T-helper 1 cell treated with Interleukin-12 subunit alpha and Interleukin-12 subunit beta and Interleukin-4 antibody, amounts not matched to agents 30 ng/mL and 1 ng/mL, for 36 hours (primary cell): ENCODE measurements around the gene CAVIN3. TPM values are rescaled to one million over a fixed set of nuclear protein-coding genes. Genes with fewer than 3 reads are reported as not detected.

Experiments used
- intact Hi-C: fragments of 100-400 bp; cut with micrococcal nuclease; formaldehyde crosslinking; loops from one replicate; pipeline ENCODE4 v1.15.1; 2024
- total RNA-seq: library from RNA; stranded (reverse); gene quantifications from 2 replicates; pipeline ENCODE4 v1.2.3, GENCODE V29; 2022

The CAVIN3 gene, protein sequence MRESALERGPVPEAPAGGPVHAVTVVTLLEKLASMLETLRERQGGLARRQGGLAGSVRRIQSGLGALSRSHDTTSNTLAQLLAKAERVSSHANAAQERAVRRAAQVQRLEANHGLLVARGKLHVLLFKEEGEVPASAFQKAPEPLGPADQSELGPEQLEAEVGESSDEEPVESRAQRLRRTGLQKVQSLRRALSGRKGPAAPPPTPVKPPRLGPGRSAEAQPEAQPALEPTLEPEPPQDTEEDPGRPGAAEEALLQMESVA
- 3.3 and 5.9 TPM in 2 replicates for total RNA-seq

DNA sequence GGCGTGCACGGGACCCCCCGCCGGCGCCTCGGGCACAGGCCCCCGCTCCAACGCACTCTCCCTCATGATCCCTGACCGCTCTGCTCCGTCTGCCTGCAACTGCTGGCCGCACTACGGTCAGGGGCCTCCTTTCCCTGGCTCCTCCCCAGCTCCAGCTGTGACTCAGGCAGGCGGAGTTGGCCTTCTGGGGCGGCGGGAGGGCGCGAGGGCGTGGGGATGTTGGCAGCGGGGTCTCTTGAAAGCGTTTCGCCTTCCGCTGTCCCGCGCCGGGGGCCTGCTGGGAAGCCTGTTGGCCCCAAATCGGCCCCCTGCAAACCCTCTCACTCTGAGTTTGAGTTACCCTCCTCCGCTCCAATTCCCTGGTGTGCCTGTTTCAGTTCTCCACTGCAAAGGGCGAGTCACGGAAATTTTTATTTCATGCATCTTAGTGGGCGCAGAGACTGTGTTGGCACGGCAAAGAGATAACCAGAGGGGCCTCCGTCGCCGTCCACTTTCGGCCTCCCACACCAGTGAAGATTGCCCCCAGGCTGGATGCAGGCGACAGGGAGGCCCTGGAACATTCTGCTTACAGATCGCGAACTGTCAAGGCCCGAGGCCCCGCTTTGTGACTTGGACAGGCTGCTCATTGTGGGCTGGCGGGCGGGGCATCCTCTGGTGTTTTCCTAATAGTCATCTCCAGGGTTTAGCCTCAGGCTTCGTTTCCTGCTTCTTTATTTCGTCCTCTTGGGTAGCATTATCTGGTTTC lies at the start of gene CAVIN3:
CAVIN3 (minus strand) TSS at position 91 of the 745 bp plus-strand sequence; CDS start at position 66, 25 bp downstream.
- intact Hi-C loops = loop anchor here (1.0 to 5.0 kb wide), 7 partner anchors 70 to 633 kb away; partner anchors contain the start of genes ARFIP2, SMPD1, TAF10 and TIMM10B

DNA sequence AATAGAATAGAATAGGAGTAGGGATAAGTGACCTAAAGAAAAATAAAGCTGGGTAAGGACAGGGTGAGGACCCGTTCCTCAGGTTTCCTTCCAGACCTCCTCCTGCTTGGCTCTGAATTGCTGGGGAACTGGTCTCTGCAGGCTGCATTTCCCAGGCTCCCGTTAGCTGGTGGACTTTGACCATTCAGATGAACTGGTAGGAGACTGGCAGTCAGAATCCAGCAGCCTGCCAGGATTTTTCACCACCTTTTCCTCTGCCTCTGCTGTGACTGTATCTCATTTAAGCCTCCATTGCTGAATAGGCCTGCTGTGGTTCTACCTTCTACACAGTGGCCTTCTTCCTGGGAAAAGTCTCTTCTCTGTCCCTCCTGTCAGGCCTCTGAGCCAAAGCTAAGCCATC lies 45.4 kb upstream of the CAVIN3 start:
- intact Hi-C loops = no loop called here

DNA sequence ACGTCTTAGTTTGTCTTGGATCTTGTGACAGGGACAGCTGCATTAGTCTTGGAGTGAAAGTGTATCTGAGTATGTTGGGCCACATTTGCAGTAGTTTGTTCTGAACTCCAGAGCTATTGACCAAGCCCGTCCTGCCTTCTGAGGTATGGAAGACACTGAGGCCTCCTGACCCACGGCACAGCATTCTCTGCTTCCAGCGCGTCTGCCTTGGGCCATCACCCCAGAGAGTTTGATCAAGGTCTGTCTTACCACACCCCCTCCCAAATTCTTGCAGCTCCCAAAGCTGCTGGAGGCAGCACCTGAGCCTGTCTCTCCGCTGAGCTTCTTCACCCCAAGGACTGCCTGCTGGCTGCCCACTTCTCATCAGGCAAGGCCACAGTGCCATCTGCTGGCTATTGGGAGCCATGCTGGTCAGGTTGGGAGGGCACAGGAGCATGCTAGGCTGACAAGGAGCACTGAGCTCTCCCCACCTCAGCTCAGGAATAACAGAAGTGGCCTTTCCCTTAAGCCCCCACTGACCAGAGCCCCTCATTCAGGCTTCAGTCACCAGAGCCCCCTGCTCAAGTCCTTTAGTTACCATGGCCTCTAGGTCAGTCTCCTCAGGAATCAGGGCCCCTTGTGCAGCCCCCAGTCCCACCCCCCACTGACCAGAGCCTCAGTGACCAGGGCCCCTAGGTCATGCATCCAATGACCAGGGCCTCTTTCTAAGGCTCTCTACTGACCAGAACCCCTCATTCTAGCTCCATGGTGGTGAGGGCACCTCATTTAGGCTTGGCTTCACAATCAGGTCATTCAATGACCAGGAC lies 42.8 kb upstream of the CAVIN3 start:
- intact Hi-C loops = loop anchor here (1.0 to 2.0 kb wide), 3 partner anchors 340 to 1238 kb away; no protein-coding TSS in a partner anchor

DNA sequence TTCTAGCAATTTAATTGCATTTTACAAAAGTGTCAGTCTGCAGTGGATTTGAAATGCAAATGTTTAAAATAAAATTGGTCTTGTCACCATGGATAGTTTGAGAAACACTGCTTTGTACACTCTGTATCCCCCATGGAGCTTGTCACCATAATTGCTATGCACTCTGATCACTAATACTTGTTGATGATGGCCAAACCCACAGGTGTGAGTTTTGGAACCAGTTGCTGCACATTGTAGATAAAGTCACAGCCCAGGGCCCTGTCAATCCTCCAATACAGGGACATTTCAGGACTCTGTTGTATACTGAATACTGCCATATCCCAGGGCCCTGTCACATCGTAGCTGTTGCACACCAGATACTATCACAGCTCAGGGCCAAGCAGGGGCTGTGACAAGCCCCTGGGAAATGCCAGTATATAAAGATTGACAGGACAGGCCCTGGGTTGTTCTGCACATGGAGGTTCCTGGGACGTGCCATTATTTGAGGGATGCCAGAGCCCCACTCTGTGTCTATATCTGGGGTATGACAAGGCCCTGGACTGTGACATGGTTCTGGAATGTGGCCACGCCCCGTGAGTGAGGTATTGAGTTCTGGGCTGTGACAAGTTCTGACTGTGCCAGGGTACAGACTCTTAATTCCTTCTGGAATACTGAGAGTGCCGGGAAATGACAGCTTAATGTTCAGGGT lies 42.0 kb upstream of the CAVIN3 start:
- intact Hi-C loops = loop anchor here (2.0 kb wide), 1 partner anchor 1238 kb away; no protein-coding TSS in a partner anchor

DNA sequence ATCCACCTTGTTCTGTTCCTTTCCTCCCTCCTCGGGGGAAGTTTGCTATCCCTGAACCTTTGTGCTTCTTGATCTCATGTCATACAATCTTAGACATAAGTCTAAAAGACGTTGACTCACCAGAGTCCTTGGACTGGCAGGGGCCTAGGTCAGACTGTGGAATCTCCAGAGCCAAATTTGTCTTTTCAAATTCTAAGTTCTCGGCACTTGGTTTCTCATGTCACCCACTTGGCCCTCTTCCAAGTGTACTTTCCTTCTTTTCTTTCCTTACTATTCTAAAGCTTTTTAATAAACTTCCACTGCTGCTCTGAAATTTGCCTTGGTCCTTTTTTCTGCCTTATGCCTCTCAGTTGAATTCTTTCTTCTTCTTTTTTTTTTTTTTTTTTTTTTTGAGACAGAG lies 39.9 kb upstream of the CAVIN3 start:
- intact Hi-C loops = no loop called here

DNA sequence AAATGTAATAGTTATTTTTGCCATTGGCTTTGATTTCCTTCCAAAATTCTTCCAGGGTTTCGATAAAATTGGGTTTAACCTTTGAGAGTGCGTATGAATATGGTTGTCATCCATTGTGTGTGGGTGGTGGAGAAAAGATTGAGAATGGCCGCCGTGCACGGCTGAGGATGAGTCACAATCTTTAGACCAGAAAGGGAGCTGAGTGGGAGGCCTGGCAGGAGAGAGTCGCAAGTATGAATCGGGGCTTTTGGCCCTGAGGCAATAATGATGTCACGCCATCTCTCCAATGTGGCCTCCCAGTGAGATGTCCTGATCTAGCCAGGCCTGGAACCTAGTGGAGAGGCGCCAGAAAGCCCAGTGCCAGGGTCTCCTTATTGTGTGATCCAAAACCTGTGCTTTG lies 36.9 kb upstream of the CAVIN3 start:
- intact Hi-C loops = no loop called here

DNA sequence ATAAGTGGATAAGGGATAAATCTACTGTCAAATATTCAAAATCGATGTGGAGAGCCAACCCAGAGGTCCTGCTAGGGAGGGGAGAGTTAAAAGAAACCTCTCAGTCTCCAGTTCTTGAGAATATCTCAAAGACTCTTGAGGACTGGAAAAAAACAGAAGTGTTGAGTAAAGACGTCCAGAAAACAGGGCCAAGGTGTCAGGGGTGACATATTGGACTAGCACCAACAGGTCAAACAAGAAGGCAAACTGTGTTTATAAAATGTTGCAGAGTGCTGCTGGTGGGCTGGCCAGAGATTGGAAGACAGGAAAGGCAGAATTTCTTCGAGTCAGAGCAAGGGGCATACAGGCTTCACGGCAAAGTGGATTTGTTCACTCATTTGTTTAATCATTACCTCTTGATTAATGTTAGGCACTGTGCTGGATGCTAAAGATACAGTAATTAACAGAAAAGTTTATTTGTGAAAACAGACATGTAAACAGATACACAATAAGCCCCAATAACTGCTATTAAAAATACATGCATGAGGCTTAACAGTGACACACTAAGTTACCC lies 36.3 kb upstream of the CAVIN3 start:
- intact Hi-C loops = no loop called here

DNA sequence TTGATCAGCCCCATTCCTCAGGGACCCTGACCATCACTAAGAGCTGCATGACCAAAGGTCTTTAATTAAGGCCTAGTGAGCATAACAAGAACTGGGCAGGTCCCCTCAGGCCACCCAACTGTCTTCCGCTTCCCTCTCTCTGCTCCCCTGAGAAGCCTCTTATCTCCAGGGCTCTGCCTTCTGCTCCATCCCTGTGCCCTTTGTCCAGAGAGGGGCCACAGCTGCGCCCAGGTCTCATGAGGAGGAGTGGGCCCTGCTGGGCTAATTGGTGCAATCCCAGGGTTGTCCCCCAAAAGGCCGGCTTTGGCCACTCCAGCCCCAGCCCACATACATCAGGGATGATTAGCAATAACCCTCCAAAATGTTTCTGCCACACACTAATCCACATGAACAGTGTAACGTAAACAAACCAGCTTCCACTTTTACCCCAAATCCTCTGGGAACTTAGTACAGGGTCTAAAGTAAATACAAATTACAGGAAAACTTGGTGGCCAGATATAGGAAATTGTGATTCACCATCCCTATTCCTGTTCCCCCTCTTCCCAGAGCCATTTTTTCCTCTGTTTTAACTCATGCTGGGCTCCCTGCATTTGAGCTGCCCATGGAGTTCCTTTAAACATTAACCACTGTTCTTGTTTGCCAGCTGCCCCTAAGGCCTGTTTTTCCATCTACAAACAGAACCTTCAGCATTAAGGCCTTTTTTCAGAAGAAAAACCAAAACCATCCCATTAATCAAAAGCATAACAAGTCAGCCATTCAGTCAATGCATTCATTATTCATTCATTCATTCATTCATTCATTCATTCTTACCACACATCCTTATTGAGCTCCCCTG lies 34.6 kb upstream of the CAVIN3 start:
- intact Hi-C loops = loop anchor here (5.0 kb wide), 1 partner anchor 123 kb away; the partner anchor contains the start of gene FHIP1B

DNA sequence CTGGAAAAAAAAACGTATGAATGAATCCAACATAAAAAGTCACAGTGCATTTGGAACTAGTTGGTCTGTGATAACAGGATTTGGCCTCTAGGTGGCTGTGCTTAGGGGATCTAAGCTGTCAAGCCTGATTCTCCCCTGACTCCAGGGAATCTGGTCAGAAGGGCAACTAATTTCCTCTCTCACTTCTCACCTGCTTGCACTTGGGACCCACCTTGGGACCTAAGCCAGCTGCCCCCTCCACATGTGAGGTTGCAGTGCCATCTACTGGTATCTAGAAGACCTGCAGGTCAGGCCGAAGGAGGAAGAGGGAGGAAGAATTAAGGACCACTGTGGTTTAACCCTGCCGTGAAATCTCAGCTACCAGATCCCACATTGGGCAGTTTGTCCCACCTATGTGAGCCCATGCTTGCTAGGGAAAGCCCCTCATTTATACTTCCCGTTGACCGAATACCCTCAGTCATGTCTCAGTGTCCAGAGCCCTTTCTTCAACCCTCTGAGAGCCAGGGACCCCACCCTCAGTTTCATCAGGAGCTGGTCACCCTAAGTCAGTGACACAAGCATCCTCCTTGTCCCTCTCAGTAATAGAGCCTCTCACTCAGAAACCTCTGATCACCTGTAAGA lies 33.2 kb upstream of the CAVIN3 start:
- intact Hi-C loops = loop anchor here (1.0 to 5.0 kb wide), 8 partner anchors 37 to 877 kb away; partner anchors contain the start of genes FHIP1B and OR52N2

DNA sequence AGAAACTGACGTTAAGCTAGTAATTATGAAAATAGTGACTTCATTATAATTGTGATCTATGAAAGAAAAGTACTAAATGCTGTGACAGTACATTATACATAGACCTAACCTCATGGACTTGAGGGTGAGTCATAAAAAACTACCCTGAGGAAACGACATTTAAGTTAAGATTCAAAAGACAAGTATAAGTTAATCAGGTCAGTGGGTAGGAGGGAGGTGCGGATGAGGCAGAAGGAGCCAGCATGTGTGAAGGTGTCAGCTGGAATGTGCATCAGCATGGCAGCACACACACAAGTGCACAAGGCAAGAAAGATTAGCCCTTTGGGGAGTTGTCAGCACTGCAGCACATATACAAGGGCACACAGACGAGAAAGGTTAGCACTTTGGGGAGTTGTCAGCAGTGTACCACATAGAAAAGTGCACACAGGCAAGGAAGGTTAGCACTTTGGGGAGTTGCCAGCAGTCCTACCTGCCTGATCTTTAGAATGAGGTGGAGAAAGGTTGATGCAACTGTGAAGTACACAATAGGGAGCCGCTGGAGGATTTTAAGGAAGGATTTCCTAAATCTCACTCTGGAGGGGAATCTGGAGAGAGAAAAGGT lies 31.6 kb upstream of the CAVIN3 start:
- intact Hi-C loops = loop anchor here (1.0 to 5.0 kb wide), 5 partner anchors 30 to 875 kb away; partner anchors contain the start of genes FHIP1B and OR52N2

DNA sequence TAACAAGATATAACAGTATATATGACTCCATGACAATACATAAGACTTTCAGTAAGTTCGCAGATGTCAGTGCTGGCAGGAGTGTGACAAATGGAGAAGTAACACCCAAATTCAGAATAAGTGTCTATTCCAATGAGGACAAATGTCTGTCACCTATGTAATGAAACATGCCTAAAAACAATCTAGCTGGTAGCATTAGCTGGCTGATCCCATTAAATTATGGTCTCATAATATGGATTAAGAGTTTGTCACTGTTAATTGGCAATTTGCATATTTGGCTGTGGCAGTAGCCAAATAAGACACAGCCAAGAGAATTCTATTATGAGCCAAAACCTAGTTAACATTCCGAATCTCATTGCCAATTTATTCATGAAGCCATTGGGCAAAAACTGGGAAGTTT lies 30.2 kb upstream of the CAVIN3 start:
- intact Hi-C loops = loop anchor here (5.0 kb wide), 1 partner anchor 118 kb away; the partner anchor contains the start of gene FHIP1B

DNA sequence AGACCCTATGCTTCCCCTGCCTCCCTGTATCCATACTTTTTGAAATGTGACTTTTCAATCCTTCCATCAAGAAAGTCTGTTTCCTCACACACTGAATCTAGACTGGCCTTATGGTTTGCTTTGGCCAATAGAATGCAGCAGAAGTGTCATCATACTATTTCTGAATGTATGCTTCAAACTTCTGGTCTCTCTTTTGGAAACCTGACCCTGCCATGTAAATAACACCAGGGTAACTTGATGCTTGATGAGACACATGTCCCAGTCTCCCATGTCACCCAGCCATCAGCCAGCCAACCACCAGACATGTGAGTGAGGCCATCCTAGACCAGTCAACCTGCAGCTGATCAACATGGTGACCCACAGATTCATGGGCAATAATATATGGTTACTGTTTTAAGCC lies 29.7 kb upstream of the CAVIN3 start:
- intact Hi-C loops = loop anchor here (5.0 kb wide), 1 partner anchor 118 kb away; the partner anchor contains the start of gene FHIP1B

DNA sequence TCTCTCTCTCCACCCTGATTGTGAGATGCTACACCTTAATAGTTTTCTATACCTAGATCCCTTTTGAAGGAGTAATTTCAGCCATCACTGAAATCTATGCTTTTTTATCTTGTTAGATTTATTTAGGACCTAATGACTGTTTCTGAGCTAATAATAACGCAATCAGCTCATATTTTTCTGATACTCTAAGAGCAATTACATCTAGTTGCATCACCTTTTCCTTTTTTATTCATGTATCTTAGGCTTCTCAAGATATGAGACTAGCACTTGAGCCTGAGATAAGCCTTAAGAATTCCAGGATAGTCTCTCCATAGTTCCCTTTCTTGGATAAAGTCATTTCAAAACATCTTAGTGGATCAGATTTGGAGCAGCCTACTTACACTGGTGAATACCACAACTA lies 25.1 kb upstream of the CAVIN3 start:
- intact Hi-C loops = no loop called here

DNA sequence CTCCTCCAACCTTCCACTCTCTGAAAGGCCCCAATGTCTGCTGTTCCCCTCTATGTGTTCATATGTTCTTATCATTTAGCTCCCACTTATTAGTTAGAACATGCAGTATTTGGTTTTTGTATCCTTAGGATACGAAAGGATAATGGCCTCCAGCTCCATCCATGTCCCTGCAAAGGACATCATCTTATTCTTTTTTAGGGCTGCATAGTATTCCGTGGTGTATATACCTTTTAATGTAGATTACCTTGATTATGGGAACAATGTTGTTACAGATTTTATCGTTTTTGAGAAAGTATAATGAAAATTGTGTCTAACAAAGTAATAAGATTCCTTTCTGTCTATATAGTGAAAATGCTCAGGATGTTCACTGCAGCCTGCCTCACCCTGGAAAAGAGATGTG lies 16.0 kb upstream of the CAVIN3 start:
- intact Hi-C loops = no loop called here

DNA sequence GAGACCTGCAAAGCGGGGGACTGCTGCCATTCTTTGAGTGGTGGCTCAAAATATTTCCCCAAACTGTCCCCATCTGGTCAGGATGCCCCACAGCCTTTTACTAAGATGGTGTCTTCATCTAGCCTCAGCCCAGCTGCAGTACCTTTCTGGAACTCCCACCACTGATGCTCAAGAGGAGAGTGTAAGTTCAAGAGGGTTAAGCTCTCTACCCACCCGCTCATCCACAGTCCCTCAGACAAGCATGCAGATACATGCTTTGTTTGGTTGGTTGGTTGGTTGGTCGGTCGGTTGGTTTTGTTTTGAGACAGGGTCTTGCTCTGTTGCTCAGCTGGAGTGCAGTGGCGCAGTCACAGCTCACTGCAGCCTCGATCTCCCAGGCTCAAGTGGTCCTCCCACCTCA lies 14.5 kb upstream of the CAVIN3 start:
- intact Hi-C loops = no loop called here

DNA sequence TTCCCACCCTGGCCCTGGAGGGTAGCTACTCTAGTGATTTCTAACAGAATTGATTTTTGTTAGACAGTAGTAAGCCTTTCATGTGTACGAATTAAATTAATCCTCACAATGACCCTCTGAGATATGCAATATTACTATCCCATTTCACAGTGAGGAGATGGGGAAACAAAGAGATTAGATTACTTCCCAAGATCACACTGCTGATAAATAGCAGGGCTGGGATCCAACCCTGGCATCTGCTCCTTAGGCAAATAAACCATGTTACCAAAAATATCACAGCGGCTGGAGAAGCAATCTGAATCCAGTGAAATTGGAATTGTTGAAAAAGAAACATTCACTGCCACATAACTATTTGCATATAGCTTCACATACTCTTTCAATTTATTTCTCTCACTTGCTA lies 12.8 kb upstream of the CAVIN3 start:
- intact Hi-C loops = no loop called here

DNA sequence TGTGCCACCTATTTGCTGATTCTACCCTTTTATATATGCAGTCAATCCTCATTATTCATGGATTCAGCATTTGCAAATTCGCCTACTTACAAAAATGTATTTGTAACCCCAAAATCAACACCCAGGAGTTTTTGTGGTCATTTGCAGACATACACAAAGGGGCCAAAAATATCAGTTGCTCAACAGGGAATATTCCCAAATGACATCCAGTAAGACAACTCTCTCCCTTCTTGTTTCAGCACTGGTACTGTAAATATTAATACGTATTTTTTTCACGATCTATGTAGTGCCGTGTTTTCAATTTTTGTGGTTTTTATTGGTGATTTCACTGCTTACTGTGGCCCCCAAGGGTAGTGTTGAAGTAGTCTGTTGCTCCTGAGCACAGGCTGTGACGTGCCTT lies 11.8 kb upstream of the CAVIN3 start:
- intact Hi-C loops = no loop called here

DNA sequence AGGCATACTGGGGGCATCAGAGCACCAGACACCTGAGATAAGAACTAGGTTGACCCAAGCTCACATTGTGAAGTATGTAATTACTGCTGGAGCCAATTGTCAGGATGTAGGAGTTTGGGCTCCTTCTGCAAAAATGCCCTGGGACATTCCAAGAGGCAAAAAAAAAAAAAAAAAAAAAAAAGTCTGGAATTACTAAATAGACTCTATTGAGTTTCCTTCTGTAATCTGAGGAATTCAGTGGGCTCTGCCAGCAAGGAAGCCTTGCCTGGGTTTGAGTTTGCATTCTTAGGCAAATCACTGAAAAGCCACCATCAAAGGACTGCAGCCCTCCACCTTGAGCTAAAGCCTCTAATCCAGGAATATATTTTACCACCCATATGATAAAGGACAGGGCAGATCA lies 8.0 kb upstream of the CAVIN3 start:
- intact Hi-C loops = no loop called here

DNA sequence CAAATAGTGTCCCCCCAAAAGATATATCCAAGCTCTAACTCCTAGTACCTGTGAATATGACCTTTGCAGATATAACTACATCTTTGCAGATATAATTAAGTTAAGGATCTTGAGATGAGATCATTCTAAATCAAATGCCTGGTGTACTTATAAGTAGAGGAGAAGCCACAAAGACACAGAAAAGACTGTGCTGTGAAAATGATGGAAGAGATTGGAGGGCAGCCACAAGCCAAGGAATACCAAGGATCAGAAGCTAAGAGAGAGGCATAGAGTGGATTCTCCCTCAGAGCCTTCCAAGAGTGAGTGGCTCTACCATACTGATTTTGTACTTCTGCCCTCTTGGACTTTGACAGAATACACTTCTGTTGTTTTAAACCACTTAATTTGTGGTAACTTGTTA lies 7.5 kb upstream of the CAVIN3 start:
- intact Hi-C loops = no loop called here
